ENCODE measurements around the gene ZNF213.
"Not testable (repeated sequence)": the region's sequence is repeated elsewhere in the genome, so short reads cannot be mapped to it uniquely, and the experiment has no call there.

ZNF213 gene

DNA sequence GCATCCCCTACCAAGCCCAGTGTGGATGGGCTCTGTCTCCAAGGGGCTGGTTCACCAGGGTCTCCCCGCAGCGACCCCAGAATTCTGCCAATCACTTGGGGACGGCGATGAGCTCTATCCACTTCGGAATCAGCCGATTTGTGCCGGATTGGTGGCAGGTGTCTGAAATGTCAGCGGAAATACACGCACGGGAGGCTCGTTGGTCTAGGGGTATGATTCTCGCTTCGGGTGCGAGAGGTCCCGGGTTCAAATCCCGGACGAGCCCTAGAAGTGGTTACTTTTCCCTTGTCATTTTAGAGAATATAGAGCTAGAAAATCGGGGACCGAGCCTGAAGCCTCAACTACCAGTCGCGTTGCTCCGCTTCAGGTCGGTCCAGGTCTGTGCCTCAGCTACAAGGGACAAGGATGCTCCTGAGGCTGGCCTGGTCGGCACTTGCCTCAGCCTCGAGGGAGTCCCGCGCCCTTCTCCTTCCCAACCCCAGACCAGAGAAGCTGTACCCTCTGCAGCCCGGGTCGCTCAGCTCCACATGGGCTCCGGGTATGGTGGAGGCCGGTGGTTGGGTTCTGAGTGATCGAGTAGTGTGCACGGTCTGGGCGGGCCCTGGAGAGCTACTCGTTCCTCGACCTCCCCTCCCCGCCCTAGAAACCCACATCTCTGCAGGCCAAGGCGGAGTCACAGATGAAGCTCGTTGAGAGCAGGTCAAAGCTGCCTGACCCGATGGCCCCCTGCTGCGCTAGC is 37.2 kb downstream of the ZNF213 start:
- DNase-seq: peak; percentile 83 to 92

DNA sequence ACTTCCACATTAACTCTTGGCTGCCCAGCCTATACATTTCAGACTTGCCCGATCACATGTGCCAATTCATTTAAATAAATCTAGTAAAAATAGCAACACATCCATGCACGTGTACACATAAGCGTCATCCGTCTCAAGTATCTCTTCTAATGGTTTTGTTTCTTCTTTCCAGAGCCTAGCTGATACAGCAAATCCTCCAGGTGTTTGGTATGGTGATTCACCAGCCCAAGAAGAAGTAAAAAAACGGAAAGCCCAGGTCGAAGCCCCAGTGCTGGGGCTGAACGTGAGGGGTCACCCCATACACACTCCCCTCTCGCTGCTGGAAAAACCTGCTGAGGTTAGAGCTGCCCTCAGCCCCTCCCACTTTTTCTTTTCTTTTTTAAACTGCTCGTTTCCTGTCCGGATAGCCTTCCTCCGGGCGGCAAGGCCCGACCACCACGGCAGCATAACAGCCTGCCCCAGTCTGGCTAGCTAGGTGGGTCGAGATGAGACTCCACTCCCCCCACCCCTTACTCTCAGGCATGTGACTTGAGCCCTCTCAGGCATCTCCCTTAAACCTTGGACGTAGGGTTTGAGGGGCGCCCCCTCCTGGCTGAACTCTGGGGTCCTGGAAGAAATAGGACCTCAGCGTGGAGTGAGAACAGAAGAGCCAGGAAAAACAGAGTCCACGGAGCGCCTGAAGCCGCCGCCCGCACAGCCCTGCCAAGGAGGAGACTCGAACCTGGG is 39.2 kb downstream of the ZNF213 start:
- peak in 1 of 2 experiments; percentile 66 for DNase-seq

DNA sequence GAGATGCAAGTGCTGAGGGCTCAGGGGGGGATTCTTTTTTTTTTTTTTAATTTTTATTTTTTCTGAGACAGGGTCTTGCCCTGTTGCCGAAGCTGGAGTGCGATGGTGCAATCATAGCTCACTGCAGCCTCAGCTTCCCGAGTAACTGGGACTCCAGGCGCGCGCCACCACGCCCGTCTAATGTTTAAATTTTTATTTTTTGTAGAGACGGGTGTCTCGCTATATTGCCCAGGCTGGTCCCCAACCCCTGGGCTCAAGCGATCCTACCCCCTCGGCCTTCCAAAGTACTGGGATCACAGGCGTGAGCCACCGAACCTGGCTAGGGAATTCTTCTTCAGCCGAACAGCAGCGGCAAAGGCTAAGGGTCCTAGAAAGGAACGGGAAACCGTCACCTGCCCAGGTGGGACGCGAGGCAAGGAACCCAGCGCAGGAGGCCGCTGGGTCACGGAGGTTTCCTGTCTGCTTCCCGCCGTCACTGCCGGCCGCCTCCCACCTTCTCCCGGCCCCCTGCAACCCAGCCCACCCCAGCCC is 39.9 kb downstream of the ZNF213 start:
- no peak for DNase-seq

DNA sequence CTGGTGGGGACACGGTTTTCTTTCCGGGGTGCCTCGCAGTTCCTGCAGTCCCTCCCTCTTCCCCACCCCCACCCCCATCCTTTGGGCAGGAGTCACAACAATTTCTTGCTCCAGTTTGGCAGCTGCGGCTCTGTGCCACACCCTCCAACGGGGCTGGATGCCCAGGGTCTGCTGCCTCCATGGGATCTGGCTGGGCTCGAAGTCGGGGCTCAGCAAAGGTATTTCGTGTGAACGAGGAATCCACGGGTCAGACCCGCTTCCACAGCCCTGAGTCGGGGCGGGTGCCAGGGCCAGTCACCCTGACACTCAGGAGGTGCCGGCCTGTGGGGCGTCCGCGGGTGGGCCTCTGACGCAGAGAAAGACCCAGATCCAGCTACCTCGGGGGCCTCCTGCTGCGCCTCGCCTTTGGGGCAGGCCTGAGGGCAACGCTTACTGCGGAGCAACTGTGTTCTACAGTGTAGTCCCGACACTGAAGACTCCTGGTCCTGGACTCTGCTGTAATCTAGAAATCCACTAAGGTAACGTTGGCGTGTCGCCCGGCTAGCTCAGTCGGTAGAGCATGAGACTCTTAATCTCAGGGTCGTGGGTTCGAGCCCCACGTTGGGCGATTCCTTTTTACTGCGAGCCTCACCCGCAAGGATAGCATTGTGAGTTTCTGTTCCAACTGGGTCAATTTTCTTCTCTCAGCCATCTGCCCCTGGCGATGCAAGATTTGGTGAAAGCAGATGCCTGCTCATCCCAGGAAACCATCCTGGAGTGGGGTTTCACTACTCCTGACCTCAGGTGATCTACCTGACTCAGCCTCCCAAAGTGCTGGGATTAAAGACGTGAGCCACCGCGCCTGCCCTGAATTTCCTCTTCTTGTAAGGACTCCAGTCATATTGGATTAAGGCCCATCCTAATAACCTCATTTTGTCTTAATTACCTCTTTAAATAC is 40.6 kb downstream of the ZNF213 start:
- peak; percentile 59 to 80 for DNase-seq

DNA sequence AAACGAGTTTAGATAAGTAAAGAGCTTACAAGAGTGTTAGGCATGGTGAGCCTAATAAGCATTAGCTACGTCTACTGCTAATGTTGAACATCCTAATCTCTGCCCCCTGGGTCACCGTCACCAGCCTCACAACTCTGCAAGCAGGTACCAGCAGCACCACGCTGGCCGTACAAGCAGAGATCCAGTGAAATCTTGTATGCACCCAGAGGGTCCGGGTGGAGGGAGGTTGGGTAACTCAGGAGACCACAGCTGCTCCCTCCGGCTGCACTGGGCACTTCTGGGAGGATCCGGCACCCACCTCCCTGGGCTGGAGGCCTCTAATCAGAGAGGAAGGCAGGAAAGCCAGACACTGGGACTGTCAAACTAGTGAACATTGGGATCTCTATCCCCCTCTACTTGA is 44.8 kb downstream of the ZNF213 start:
- DNase-seq: no peak

DNA sequence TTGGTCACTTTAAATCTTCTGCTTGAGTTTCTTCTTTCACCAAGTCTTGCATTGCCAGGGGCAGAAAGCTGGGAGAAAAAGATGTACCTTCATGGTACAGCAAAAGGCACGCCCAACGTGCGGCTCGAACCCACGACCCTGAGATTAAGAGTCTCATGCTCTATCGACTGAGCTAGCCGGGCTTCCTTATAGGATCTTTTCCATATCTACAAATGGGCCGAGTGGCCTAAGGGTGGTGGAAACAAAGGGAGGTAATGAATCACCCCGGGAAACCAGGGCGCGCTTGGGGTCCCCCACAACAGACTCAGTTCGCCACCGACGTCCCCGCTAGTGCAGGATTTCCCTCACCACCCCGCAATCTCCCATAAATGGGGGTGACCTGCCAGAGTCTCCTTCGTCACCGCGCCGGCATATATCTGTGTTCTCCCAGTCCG is 45.6 kb downstream of the ZNF213 start:
- DNase-seq: no peak

DNA sequence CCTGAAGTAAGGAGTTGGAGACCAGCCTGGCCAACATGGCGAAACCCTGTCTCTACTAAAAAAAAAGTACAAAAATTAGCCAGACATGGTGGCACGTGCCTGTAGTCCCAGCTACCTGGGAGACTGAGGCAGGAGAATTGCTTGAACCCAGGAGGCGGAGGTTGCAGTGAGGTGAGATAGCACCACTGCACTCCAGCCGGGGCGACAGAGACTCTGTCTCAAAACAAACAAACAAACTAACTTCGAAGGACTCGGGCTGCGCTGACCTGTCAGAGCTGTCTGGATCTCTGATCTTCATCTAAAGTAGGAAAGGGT is 47.4 kb downstream of the ZNF213 start:
- DNase-seq: not testable (repeated sequence)

DNA sequence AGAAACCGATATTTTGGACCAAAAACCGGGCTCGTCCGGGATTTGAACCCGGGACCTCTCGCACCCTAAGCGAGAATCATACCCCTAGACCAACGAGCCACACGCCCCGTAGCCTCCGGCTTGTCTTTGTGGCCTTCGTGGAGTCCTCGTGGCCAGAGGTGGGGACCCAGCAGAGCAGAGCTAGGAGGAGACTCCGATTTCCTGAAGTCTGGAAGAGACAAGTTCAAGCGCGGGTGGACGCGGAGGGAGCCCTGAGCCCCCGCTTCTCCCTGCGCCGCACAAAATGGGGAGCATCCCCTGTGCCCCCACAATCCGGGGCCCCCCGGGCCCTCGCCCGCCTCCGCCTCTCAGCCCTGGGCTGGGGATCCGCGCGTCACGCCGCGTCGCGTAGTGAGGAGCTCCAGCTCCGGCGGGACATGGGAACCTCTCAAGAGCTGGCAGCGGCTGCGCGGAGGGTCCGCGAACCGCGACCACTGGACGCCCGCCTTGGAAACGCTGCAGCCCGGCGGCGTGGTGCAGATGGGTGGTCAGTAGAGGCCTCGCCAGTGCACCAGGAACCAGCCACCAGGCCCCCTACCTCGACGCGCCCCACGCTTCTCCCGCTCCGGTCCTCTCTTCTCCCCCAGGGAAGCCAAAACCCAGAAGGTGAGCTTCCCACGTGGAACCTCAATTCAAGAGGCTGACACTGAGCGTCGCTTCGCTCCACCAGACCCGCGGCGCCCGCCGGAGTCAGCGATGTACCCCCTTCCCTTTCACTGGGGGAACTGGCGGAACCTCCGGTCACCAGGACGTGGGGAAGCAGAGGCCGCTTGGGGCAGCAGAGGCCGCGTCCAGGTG is 48.0 kb downstream of the ZNF213 start:
- peak; percentile 59 to 81 for DNase-seq

DNA sequence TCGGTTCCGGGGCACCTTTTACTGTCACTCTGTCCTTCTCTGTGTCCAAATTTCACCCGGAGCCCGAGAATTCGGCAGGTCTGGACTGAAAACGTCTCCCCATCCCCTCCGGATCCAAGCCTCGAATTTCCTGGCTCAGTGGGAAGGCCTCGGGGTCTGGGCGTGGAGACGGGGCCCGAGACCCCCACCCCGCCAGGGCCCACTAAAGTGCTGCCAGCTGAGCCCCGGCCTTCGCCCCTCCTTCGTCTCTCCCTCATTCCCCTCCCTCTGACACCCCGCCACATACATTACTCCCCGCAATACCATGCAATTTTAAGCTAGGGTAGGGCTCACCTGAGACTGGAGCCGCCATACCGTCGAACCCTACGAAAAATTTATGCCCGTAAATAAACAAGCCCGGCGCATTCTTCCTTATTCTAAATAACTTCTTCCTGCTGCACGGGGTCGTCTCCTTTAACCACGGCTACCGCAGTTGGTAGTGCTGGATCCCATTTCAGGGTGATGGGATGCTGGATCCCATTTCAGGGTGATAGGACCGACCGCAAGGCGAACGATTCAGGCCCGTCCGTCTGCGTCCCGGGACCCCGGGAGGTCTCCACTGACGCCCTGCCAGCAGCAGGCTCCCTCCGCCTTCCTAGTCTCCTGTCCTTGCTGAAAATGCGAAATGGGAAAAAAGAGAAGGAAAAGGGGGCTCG is 48.8 kb downstream of the ZNF213 start:
- DNase-seq: peak in 1 of 2 experiments; percentile 59

DNA sequence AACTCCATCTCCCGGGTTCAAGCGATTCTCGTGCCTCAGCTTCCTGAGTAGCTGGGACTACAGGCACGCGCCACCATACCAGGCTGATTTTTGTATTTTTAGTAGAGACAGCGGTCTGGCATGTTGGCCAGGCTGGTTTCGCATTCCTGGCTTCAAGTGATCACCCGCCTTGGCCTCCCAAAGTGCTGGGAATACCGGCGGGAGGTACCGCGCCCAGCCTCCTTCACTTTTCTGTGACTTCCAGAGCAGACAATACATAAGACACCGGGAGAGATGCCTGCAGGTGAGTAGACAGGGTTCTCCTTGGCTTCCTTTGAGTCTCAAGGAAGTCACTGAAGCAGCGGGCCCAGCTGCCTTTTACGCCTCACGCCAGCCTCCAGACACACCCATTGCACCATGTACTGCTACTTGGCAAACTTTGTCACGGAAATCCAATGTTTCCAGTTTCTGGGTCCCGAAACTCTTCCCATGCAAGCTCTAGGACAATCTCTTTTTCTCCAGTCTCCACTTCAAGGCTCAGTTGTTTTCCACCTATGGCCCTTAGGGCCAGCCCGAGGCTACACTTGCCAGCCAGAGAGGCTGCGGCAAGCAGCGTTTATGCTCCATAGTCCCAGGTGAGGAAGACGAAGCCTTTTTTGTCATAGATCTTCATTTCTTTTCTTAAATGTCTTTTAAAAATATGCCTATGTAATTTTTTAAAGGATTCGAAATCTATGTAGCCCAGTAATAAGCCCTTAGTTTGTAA is 52.3 kb downstream of the ZNF213 start:
- DNase-seq: no peak

DNA sequence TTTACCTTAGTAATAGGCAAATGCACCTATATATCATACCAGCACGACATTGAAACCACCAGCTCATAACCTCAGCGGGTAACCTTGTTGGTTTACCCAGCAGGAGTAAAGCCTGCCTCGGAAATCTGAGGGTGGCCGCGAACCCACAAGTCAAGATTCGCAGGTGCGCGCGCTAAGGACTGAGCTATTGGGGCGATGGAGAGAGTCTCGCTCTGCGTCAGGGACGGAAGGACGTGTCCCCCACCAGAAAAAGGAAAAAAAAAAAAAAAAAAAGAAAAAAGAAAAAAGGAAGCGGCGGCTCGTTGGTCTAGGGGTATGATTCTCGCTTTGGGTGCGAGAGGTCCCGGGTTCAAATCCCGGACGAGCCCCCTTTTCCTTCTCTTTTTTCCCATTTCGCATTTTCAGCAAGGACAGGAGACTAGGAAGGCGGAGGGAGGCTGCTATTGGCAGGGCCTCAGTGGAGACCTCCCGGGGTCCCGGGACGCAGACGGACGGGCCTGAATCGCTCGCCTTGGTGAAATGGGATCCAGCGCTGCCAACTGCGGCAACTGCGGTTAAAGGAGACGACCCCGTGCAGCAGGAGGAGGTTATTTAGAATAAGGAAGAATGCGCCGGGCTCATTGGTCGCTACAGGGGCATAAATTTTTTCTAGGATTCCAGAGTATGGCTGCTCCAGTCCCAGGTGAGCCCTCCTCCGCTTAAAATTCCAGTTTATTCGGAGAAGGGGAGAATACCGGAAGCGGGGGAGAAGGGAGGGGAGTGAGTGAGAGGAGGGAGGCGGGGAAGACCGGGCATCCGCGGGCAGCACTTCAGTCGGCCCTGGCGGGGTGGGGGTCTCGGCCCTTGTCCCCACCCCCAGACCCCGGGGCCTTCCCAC is 53.2 kb downstream of the ZNF213 start, which contains the start of gene OR1F1:
OR1F1 (plus strand) TSS at position 407 of the 877 bp plus-strand sequence.
- DNase-seq: peak; percentile 81 to 85

DNA sequence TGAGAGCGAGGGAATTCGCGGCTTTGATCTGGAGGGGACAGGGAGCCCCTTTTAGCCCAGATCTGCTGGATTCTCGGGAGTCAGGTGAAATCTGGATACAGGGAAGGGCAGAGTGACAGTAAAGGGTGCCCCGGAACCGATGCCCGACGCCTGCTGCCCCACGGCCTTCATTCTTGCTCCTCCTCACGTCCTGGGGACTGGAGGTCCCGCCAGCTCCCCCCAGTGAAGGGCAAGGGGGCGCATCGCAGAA is 53.8 kb downstream of the ZNF213 start:
- DNase-seq: peak in 1 of 2 experiments; percentile 60

DNA sequence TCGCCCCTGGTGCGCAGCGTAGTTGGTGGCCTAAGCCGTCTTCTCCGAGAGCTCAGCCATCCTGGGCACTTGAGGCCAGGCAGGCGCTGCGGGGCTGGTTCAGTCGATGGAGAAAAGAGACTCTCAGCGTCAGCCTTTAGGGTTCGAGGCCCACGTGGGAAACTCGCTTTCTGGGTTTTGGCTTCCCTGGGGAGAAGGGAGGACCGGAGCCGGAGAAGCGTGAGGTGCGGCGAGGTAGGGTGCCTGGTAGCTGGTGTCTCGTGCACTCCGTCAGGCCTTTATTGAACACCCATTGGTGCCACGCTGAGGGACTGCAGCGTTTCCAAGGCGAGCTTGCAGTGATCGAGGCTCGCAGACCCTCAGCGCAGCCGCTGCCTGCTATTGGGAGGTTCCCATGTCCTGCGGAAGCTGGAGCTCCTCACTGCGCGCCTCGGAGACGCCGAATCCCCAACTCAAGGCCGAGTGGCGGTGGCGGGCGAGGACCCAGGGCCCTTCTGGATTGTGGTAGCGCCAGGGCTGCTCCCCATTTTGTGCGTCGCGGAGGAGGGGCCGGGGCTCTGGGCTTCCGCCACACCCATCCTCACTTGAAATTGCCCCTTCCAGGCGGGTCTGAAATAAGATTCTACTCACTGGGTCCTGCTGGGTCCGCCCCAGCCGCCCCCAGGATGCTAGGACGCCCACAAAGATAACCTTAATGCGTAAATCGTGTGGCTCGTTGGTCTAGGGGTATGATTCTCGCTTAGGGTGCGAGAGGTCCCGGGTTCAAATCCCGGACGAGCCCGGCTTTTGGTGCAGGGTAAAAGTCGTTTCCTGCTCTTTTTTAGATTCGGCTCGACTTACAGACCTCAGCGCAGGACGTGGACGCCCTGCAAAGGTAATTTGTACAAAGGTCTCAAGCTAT is 54.3 kb downstream of the ZNF213 start:
- DNase-seq: peak; percentile 77 to 80

DNA sequence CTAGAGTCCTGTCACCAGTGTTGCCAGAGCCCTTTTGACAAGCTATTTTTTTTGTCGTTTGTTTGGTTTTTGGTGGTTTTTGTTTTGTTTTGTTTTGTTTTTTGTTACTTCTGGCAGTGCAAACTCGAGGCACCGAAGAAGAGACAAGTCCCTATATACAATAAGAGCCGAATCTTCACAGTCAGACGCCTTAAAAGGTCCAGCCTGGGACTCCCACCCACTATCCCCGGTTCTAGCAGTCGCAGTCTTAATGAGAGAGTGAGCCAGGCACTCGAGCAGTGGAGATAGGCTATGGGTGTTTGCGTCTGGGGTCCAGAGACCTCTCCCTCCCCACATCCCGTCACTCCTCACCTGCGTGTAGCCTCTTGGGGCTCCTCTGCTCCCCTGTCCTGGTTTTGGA is 55.0 kb downstream of the ZNF213 start:
- no peak for DNase-seq

DNA sequence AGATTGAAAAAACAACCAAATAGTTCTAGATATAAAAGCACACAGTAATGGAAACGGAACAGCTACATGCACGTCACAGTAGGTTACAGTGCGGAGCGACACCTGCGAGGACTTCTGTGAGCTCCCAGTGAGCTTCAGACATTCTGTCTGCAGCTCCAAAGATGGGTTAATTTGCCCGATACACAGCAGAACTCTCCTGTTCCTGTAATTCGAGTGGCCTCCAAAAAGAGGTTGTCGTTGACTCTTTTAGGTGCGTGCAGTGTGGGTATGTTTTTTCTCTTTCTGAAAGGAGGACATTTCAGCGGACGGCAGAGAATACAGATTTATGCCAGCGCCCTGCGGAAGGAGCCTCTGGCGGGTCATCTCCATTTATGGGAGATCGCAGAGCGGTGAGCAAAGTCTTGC is 56.1 kb downstream of the ZNF213 start:
- no peak for DNase-seq
